Calu3 (cell line): ENCODE measurements around the gene UGT3A2. TPM values are rescaled to one million over a fixed set of nuclear protein-coding genes. Genes with fewer than 3 reads are reported as not detected.

Experiments
- BruUV-seq: library from RNA; stranded (reverse); fragments of 400-500 nt; replicated peaks from 2 replicates; lab custom pipeline; 2021; lab: Mats Ljungman, UMichigan
- CTCF ChIA-PET: fragments of 300-600 bp; sonication (Branson Sonifier 250); formaldehyde crosslinking; loops from one replicate; lab custom pipeline; 2022; ENCODE audit warnings: antibody characterized with exemption; lab: Charles Lee
- DNase-seq: peaks from one replicate; pipeline ENCODE4 v3.0.0; 2022
- H3K27ac Mint-ChIP-seq: one replicate; pipeline ENCODE4 v1.8.0; 2022; ENCODE audit warnings: mixed read lengths; ENCODE audit not compliant: unreplicated experiment
- H3K27me3 Mint-ChIP-seq: one replicate; pipeline ENCODE4 v1.8.0; 2022; ENCODE audit warnings: mixed read lengths; ENCODE audit not compliant: unreplicated experiment
- H3K36me3 Mint-ChIP-seq: one replicate; pipeline ENCODE4 v1.8.0; 2022; ENCODE audit warnings: mild to moderate bottlenecking, moderate library complexity, mixed read lengths; ENCODE audit not compliant: insufficient read depth, unreplicated experiment
- H3K4me1 Mint-ChIP-seq: one replicate; pipeline ENCODE4 v1.8.0; 2022; ENCODE audit warnings: mild to moderate bottlenecking, low read depth, mixed read lengths; ENCODE audit not compliant: unreplicated experiment
- H3K4me3 Mint-ChIP-seq: one replicate; pipeline ENCODE4 v1.8.0; 2022; ENCODE audit warnings: mild to moderate bottlenecking, low read depth, moderate library complexity, mixed read lengths; ENCODE audit not compliant: unreplicated experiment
- H3K9me3 Mint-ChIP-seq: one replicate; pipeline ENCODE4 v1.8.0; 2022; ENCODE audit warnings: low read depth, mixed read lengths; ENCODE audit not compliant: unreplicated experiment
- intact Hi-C: fragments of 100-400 bp; cut with micrococcal nuclease; formaldehyde crosslinking; loops from one replicate; pipeline ENCODE4 v1.10.0; 2022; ENCODE audit not compliant: unreplicated experiment
- total RNA-seq: library from RNA; stranded (reverse); gene quantifications from 2 replicates; pipeline ENCODE4 v1.2.3, GENCODE V29; 2022
- TF ChIP-seq, protein P1 (sequence below): fragments of 200-600 bp; IDR thresholded peaks from one replicate; pipeline ENCODE4 v1.8.0; 2022; ENCODE audit warnings: antibody characterized with exemption; ENCODE audit not compliant: unreplicated experiment

UGT3A2 gene
- total RNA-seq, 1 experiment from 2014 or later = not detected

DNA sequence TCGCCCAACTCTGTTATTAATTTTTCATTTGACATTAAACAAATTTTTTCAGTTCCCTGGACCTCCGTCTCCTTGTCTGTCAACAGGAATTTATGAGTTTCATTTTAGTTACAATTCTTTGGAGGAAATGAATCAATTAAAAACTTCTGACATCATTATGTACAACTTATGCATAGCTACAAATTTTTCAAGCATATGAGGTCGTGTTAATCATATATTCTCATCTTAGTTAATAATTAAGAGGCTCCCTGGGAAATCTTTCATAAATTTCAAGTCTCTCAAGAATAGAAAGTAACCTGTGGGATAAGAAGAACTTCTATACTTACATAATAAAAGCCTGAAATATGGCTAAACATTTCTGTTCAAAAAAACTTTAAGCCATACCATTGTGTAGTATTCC, 78.9 kb downstream of the UGT3A2 start:
- TF ChIP-seq, protein P1, sequence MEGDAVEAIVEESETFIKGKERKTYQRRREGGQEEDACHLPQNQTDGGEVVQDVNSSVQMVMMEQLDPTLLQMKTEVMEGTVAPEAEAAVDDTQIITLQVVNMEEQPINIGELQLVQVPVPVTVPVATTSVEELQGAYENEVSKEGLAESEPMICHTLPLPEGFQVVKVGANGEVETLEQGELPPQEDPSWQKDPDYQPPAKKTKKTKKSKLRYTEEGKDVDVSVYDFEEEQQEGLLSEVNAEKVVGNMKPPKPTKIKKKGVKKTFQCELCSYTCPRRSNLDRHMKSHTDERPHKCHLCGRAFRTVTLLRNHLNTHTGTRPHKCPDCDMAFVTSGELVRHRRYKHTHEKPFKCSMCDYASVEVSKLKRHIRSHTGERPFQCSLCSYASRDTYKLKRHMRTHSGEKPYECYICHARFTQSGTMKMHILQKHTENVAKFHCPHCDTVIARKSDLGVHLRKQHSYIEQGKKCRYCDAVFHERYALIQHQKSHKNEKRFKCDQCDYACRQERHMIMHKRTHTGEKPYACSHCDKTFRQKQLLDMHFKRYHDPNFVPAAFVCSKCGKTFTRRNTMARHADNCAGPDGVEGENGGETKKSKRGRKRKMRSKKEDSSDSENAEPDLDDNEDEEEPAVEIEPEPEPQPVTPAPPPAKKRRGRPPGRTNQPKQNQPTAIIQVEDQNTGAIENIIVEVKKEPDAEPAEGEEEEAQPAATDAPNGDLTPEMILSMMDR = no peak
- no peak for DNase-seq
- H3K4me1 Mint-ChIP-seq = no peaks in the 10 kb centered on the region
- no TSS peak for BruUV-seq
- no peaks in the 10 kb centered on the region for H3K36me3 Mint-ChIP-seq
- CTCF ChIA-PET = no interaction called here
- intact Hi-C loops = no loop called here
- no peaks in the 10 kb centered on the region for H3K27me3 Mint-ChIP-seq
- H3K27ac Mint-ChIP-seq = no peak overlapping the region
- H3K9me3 Mint-ChIP-seq = peaks cover 11% of the 10 kb centered on the region
- no peak overlapping the region for H3K4me3 Mint-ChIP-seq

Other genes with a start within 250 kb of the UGT3A2 start
- 0.19 and 0.20 TPM in 2 replicates for gene IL7R, start 210.0 kb downstream of the UGT3A2 start, total RNA-seq
- gene CAPSL, start 128.3 kb downstream of the UGT3A2 start, total RNA-seq = not detected in 2 replicates
- gene UGT3A1, start 75.5 kb downstream of the UGT3A2 start, total RNA-seq = not detected in 2 replicates
- gene LMBRD2, start 85.0 kb upstream of the UGT3A2 start, total RNA-seq = 12.1 and 13.8 TPM in 2 replicates
- 23.7 and 26.1 TPM in 2 replicates for gene SKP2, start 85.2 kb upstream of the UGT3A2 start, total RNA-seq
- 18.8 and 21.6 TPM in 2 replicates for gene NADK2, start 175.0 kb upstream of the UGT3A2 start, total RNA-seq
- not detected in 2 replicates for gene RANBP3L, start 235.0 kb upstream of the UGT3A2 start, total RNA-seq